ENCODE measurements around the gene EVI5. TPM values are rescaled to one million over a fixed set of nuclear protein-coding genes. Genes with fewer than 3 reads are reported as not detected.
"Not testable (repeated sequence)": the region's sequence is repeated elsewhere in the genome, so short reads cannot be mapped to it uniquely, and the experiment has no call there.

The EVI5 gene
- total RNA-seq, 1 donor from 2014 or later = 80.4 TPM

GRCh38 chr1:92601044-92601443 is 183.9 kb downstream of the EVI5 start:
- Histone ChIP-seq H3K36me3 (ENCODE audit: insufficient read depth, low read length) (no peaks in the 10 kb centered on the region), H3K9ac (ENCODE audit: low read length) (no peak overlapping the region), H3K4me1 (ENCODE audit: insufficient read depth, low read length) (no peaks in the 10 kb centered on the region), H3K27ac (ENCODE audit: low read depth, low read length) (no peak overlapping the region), H3K27me3 (ENCODE audit: insufficient read depth, low read length) (no peaks in the 10 kb centered on the region), H3K9me3 (ENCODE audit: insufficient read depth, low read depth, low read length) (no peaks in the 10 kb centered on the region), H3K4me3 (ENCODE audit: insufficient read depth, low read depth, low read length) (no peak overlapping the region), H2AFZ (ENCODE audit: low read depth, low read length) (no peak overlapping the region), H4K20me1 (ENCODE audit: insufficient read depth, low read length) (peaks cover 4% of the 10 kb centered on the region), H3K4me2 (ENCODE audit: low read length) (no peak overlapping the region), H3K79me2 (ENCODE audit: insufficient read depth, low read length) (no peaks in the 10 kb centered on the region)
- H3K36me3 Mint-ChIP-seq (ENCODE audit: low read depth, unreplicated experiment) = no peaks in the 10 kb centered on the region
- H3K4me3 Mint-ChIP-seq (ENCODE audit: unreplicated experiment) = no peak overlapping the region
- no peak overlapping the region for H3K27ac Mint-ChIP-seq (ENCODE audit: unreplicated experiment)
- DNase-seq (ENCODE audit: low read depth) (no peak), FAIRE-seq (no peak)
- no peaks in the 10 kb centered on the region for H3K27me3 Mint-ChIP-seq (ENCODE audit: low read depth, unreplicated experiment)
- TF ChIP-seq, protein P1, sequence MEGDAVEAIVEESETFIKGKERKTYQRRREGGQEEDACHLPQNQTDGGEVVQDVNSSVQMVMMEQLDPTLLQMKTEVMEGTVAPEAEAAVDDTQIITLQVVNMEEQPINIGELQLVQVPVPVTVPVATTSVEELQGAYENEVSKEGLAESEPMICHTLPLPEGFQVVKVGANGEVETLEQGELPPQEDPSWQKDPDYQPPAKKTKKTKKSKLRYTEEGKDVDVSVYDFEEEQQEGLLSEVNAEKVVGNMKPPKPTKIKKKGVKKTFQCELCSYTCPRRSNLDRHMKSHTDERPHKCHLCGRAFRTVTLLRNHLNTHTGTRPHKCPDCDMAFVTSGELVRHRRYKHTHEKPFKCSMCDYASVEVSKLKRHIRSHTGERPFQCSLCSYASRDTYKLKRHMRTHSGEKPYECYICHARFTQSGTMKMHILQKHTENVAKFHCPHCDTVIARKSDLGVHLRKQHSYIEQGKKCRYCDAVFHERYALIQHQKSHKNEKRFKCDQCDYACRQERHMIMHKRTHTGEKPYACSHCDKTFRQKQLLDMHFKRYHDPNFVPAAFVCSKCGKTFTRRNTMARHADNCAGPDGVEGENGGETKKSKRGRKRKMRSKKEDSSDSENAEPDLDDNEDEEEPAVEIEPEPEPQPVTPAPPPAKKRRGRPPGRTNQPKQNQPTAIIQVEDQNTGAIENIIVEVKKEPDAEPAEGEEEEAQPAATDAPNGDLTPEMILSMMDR (IDR thresholded peaks at IDR 0.05; ENCODE audit: insufficient read depth, low read depth, low read length) = no peak
- TF ChIP-seq EZH2 (IDR thresholded peaks at IDR 0.05; ENCODE audit: insufficient read depth, low read length) = no peak
- no peaks in the 10 kb centered on the region for H3K9me3 Mint-ChIP-seq (ENCODE audit: unreplicated experiment)
- no peaks in the 10 kb centered on the region for H3K4me1 Mint-ChIP-seq (ENCODE audit: low read depth, unreplicated experiment)

GRCh38 chr1:92599184-92599583 is 185.7 kb downstream of the EVI5 start:
- Mint-ChIP-seq H3K27ac (ENCODE audit: unreplicated experiment) (no peak overlapping the region), H3K4me1 (ENCODE audit: low read depth, unreplicated experiment) (no peaks in the 10 kb centered on the region), H3K4me3 (ENCODE audit: unreplicated experiment) (no peak overlapping the region), H3K27me3 (ENCODE audit: low read depth, unreplicated experiment) (no peaks in the 10 kb centered on the region), H3K9me3 (ENCODE audit: unreplicated experiment) (no peaks in the 10 kb centered on the region), H3K36me3 (ENCODE audit: low read depth, unreplicated experiment) (peaks cover 2% of the 10 kb centered on the region)
- Histone ChIP-seq H3K27me3 (ENCODE audit: insufficient read depth, low read length) (no peaks in the 10 kb centered on the region), H3K9me3 (ENCODE audit: insufficient read depth, low read depth, low read length) (no peaks in the 10 kb centered on the region), H3K9ac (ENCODE audit: low read length) (no peak overlapping the region), H3K4me1 (ENCODE audit: insufficient read depth, low read length) (no peaks in the 10 kb centered on the region), H3K27ac (ENCODE audit: low read depth, low read length) (no peak overlapping the region), H3K4me2 (ENCODE audit: low read length) (no peak overlapping the region), H2AFZ (ENCODE audit: low read depth, low read length) (no peak overlapping the region), H3K4me3 (ENCODE audit: insufficient read depth, low read depth, low read length) (no peak overlapping the region), H3K36me3 (ENCODE audit: insufficient read depth, low read length) (no peaks in the 10 kb centered on the region), H4K20me1 (ENCODE audit: insufficient read depth, low read length) (peaks cover 4% of the 10 kb centered on the region), H3K79me2 (ENCODE audit: insufficient read depth, low read length) (no peaks in the 10 kb centered on the region)
- TF ChIP-seq, protein P1 (IDR thresholded peaks at IDR 0.05; ENCODE audit: insufficient read depth, low read depth, low read length) = peak; percentile 33
- TF ChIP-seq EZH2 (IDR thresholded peaks at IDR 0.05; ENCODE audit: insufficient read depth, low read length) = no peak
- DNase-seq (ENCODE audit: low read depth) = peak; percentile 13
- FAIRE-seq = no peak

DNA sequence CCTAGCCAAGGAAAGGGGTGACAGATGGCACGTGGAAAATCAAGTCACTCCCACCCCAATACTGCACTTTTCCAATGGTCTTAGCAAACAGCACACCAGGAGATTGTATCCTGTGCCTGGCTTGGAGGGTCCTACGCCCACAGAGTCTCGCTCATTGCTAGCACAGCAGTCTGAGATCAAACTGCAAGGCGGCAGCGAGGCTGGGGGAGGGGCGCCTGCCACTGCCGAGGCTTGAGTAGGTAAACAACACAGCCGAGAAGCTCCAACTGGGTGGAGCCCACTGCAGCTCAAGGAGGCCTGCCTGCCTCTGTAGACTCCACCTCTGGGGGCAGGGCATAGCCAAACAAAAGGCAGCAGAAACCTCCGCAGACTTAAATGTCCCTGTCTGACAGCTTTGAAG is 195.5 kb downstream of the EVI5 start:
- H3K27ac Mint-ChIP-seq (ENCODE audit: unreplicated experiment); H3K9ac ChIP-seq (ENCODE audit: low read length); H3K27ac ChIP-seq (ENCODE audit: low read depth, low read length); H3K9me3 ChIP-seq (ENCODE audit: insufficient read depth, low read depth, low read length); H3K9me3 Mint-ChIP-seq (ENCODE audit: unreplicated experiment); DNase-seq (ENCODE audit: low read depth); H3K4me1 ChIP-seq (ENCODE audit: insufficient read depth, low read length); H3K27me3 Mint-ChIP-seq (ENCODE audit: low read depth, unreplicated experiment); H3K36me3 ChIP-seq (ENCODE audit: insufficient read depth, low read length); H3K4me3 ChIP-seq (ENCODE audit: insufficient read depth, low read depth, low read length); H3K4me3 Mint-ChIP-seq (ENCODE audit: unreplicated experiment); H3K27me3 ChIP-seq (ENCODE audit: insufficient read depth, low read length); FAIRE-seq; H3K4me1 Mint-ChIP-seq (ENCODE audit: low read depth, unreplicated experiment); H2AFZ ChIP-seq (ENCODE audit: low read depth, low read length); H4K20me1 ChIP-seq (ENCODE audit: insufficient read depth, low read length); H3K79me2 ChIP-seq (ENCODE audit: insufficient read depth, low read length); H3K4me2 ChIP-seq (ENCODE audit: low read length): not testable (repeated sequence)
- peaks cover 32% of the 10 kb centered on the region for H3K36me3 Mint-ChIP-seq (ENCODE audit: low read depth, unreplicated experiment)
